GM12865 (cell line): ENCODE results near the gene SLC38A3.

Source experiments
- DNase-seq: peaks from one replicate; pipeline ENCODE4 v3.0.0; 2010; ENCODE audit warnings: low read depth
- H3K4me3 ChIP-seq: 2 replicates; pipeline ENCODE4 v1.5.1; 2011; ENCODE audit warnings: mild to moderate bottlenecking, low read depth, low read length, control low read depth
- TF ChIP-seq, protein P1 (sequence below): IDR thresholded peaks from 2 replicates; pipeline ENCODE4 v1.5.1; 2011; ENCODE audit warnings: low read length, control low read depth, low read depth, inconsistent platforms; ENCODE audit not compliant: insufficient read depth; ENCODE audit errors: missing control alignments

The SLC38A3 gene

DNA sequence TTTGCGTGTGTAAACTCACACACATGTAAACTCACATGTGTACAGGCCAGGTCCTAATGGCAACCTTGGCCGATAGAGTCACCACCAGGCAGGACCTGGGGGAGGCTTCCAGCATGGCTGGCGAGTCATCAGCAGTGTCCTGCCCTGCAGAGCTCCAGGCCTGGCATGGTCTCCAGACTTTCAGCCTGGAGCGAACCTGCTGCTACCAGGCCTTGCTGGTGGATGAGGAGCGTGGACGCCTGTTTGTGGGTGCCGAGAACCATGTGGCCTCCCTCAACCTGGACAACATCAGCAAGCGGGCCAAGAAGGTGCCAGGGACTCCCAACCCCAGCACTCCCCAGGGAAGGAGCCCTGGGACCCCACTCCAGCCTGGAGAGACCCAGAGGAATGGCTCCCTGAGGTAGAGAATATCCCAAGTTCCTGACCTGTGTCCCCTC is 64.9 kb downstream of the SLC38A3 start:
- H3K4me3 ChIP-seq, result no peak overlapping the region
- TF ChIP-seq, protein P1, sequence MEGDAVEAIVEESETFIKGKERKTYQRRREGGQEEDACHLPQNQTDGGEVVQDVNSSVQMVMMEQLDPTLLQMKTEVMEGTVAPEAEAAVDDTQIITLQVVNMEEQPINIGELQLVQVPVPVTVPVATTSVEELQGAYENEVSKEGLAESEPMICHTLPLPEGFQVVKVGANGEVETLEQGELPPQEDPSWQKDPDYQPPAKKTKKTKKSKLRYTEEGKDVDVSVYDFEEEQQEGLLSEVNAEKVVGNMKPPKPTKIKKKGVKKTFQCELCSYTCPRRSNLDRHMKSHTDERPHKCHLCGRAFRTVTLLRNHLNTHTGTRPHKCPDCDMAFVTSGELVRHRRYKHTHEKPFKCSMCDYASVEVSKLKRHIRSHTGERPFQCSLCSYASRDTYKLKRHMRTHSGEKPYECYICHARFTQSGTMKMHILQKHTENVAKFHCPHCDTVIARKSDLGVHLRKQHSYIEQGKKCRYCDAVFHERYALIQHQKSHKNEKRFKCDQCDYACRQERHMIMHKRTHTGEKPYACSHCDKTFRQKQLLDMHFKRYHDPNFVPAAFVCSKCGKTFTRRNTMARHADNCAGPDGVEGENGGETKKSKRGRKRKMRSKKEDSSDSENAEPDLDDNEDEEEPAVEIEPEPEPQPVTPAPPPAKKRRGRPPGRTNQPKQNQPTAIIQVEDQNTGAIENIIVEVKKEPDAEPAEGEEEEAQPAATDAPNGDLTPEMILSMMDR, result no peak
- no peak for DNase-seq

DNA sequence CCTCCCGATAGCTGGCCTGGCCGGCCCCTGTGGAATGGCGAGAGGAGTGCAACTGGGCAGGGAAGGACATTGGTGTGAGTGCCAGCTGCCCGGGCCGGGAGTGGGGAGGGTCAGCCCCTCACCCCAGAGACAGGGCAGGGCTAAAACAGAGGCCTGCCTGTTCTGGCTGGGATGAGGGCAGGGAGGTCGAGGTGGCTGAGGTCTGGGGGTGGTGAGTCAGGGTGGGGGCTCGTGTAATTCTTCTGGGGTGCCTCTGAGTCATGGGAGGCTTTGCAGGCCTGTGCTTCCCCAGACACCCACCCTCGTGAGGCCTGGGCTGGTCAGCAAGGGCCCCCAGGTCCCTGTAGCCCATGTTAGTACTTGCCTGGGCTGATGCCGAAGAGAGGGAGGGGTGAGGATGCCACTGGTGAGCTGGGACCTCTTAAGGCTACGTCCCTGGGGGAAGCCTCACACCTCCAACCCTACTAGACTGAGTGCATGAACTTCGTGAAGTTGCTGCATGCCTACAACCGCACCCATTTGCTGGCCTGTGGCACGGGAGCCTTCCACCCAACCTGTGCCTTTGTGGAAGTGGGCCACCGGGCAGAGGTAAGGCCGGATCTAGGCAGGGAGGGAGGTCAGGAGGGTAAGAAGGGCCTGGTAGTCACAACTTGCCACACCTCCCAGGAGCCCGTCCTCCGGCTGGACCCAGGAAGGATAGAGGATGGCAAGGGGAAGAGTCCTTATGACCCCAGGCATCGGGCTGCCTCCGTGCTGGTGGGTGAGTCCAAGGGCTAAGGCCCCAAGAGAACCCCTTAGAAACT is 65.6 kb downstream of the SLC38A3 start:
- H3K4me3 ChIP-seq, result no peak overlapping the region
- no peak for DNase-seq

More for the DNA sequence above, 65.6 kb downstream of the SLC38A3 start:
- TF ChIP-seq, protein P1, result no peak
